Melanocyte of skin (primary cell): Measurements from ENCODE around the gene PPARD. TPM values are rescaled to one million over a fixed set of nuclear protein-coding genes. Genes with fewer than 3 reads are reported as not detected.

Experiments
- small RNA-seq, 2 donors: library from RNA; depleted of rRNA; stranded (forward); fragments of <200 nt; gene quantifications; one replicate each; pipeline ENCODE3, GENCODE V24; 2012
- total RNA-seq, 2 donors: library from RNA; depleted of rRNA; stranded (reverse); fragments of >200 nt; gene quantifications; 2 replicates each; pipeline ENCODE4 v1.2.3, GENCODE V29; 2012

Gene PPARD
- 1 to 10 TPM; 8.3 to 8.7 TPM for total RNA-seq

GRCh38 chr6:35342258-35343091, at the start of gene PPARD:
Gene PPARD (plus strand): TSS chr6:35342558. CDS start chr6:35411088, 68,530 bp downstream.

DNA sequence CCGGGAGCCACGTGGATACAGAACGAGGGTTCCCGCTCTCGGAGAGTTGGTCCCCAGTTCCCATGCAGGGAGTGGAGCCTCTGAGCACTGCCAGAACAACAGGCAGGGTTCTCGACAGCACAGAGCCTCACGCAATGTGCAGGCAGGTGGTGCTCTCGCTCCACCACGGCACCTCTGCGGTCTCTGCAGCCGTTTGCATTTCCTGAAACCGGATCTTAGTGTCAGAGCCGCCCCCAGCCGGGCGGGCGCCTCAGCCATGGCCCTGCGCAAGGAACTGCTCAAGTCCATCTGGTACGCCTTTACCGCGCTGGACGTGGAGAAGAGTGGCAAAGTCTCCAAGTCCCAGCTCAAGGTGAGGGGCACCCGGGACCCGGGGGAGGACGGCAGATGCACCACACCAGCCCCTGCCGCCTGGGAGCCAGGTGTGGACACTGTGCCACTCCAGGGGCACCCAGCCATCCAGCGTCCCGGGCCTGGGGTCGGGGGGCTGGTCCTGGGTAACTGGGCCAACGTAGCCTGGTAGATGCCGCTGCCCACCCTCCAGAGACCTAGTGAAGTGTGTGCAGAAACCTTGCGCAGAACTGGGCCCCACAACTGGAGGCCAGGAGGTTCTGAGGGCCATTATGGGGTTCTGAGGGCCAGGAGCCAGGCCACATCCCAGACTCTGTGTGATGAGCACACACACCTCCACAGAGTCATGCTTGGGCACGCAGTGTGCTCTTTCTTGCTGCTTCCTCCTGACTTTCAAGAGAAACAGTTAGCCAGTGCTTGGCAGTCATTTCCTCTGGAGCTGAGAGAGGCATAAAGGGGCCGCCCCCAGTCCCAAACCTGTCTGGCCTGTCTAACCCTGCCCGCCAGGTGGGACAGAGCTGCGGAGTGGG, 44.5 kb upstream of the PPARD start, which contains the start of gene DEF6:
Gene DEF6, plus strand, starts transcription at position 218 of the 881 bp plus-strand sequence. Its CDS starts 39 bp downstream, at position 257.

GRCh38 chr6:35452183-35453090, 110.1 kb downstream of the PPARD start, which contains the start of gene FANCE:
Gene FANCE (plus strand): TSS chr6:35452338. CDS start chr6:35452546, 208 bp downstream.

GRCh38 chr6:35468181-35468979, 126.0 kb downstream of the PPARD start, which contains the start of gene RPL10A:
Gene RPL10A (plus strand): TSS chr6:35468401. CDS start chr6:35468435, 34 bp downstream.

Small RNA genes lying within 50 kb of the gene (small RNA-seq; reads per million reads assigned to genes)
- 0.17 to 0.21 reads per million in 2 donors for gene MIR7111

Other genes starting within 250 kb of the PPARD start
- gene TCP11, start 201.2 kb upstream of the PPARD start, total RNA-seq = under 1 TPM in 1 of 2 donors, not detected in 1; 0.33 TPM
- gene SCUBE3, start 128.6 kb upstream of the PPARD start, total RNA-seq = under 1 TPM; under 0.01 TPM
- 10 to 100 TPM; 15.3 to 20.0 TPM for gene ZNF76, start 82.8 kb upstream of the PPARD start, total RNA-seq
- gene DEF6, start 44.7 kb upstream of the PPARD start, total RNA-seq = under 1 TPM; under 0.01 TPM
- gene FANCE, start 109.8 kb downstream of the PPARD start, total RNA-seq = 1 to 10 TPM; 5.5 to 9.7 TPM
- 1,000 to 10,000 TPM in 1 of 2 donors, 100 to 1,000 TPM in 1; 520 to 1,278 TPM for gene RPL10A, start 125.8 kb downstream of the PPARD start, total RNA-seq
- gene TEAD3, start 154.5 kb downstream of the PPARD start, total RNA-seq = 1 to 10 TPM; 4.1 to 5.0 TPM
- not detected for gene TULP1, start 170.3 kb downstream of the PPARD start, total RNA-seq